Keratinocyte (primary cell): ENCODE results near the gene GRIA4.

Experiments
- EZH2 ChIP-seq: IDR thresholded peaks from one replicate; pipeline ENCODE4 v1.6.1; 2012; ENCODE audit warnings: inconsistent platforms, mild to moderate bottlenecking, low read length, moderate library complexity
- TF ChIP-seq, protein P1 (sequence below), 3 experiments: IDR thresholded peaks in 1 of 3; conservative IDR thresholded peaks in 1 of 3; optimal IDR thresholded peaks in 1 of 3; 2 replicates in 2 of 3; 3 replicates in 1 of 3; pipeline versions ENCODE3 to v1.5.1; 2011; ENCODE audit warnings: low read length in 3 of 3, mild to moderate bottlenecking in 3 of 3, moderate library complexity in 2 of 3, control low read depth in 1 of 3, inconsistent platforms in 1 of 3; ENCODE audit not compliant: insufficient read depth in 2 of 3; ENCODE audit errors: extremely low read depth in 1 of 3

DNA sequence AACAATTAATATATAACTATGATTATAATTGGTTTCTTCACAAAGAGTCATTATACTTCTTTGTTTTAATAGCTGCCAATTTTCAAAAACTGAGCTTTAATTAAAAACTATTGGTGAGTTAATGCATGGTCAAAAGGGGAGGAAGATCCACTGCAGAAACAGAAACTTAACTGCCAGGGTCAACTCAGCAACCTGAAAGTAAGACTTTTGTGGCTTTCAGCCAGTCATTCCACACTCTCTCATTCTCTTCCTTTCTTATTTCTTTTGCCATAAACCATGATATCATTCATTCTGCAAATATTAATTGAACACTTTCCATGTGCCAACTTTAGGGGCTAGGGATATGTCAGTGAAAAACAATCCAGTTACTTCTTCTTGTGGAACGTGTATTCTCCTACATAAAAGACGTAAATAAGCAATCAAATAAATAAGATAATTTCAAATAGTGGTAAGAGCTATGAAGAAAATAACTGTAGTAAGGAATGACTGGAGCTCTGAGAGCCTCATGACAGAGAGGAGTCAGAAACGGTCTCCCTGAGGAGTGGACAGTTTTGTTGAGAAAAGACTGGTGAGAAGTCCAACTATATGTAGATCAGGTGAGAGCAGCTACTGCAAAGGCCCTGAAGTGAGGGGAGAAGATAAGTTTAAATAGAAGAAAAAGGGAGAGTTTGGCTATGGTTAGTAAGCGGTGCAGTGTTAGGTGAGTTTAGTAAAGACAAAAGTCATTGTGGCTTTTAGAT is 130.5 kb downstream of the GRIA4 start:
- TF ChIP-seq, protein P1, sequence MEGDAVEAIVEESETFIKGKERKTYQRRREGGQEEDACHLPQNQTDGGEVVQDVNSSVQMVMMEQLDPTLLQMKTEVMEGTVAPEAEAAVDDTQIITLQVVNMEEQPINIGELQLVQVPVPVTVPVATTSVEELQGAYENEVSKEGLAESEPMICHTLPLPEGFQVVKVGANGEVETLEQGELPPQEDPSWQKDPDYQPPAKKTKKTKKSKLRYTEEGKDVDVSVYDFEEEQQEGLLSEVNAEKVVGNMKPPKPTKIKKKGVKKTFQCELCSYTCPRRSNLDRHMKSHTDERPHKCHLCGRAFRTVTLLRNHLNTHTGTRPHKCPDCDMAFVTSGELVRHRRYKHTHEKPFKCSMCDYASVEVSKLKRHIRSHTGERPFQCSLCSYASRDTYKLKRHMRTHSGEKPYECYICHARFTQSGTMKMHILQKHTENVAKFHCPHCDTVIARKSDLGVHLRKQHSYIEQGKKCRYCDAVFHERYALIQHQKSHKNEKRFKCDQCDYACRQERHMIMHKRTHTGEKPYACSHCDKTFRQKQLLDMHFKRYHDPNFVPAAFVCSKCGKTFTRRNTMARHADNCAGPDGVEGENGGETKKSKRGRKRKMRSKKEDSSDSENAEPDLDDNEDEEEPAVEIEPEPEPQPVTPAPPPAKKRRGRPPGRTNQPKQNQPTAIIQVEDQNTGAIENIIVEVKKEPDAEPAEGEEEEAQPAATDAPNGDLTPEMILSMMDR (optimal IDR thresholded peaks at IDR 0.05 in 1 of 3, IDR thresholded peaks at IDR 0.05 in 1 of 3, conservative IDR thresholded peaks at IDR 0.05 in 1 of 3; ENCODE audit: extremely low read depth in 1 of 3, insufficient read depth in 2 of 3, low read length in 3 of 3), result no peak
- TF ChIP-seq EZH2, result no peak
